ENCODE results near the gene BMP5.
"Not testable (repeated sequence)": the region's sequence is repeated elsewhere in the genome, so short reads cannot be mapped to it uniquely, and the experiment has no call there.

Gene BMP5

GRCh38 chr6:55875400-55875799 is at the start of gene BMP5:
TSS of gene BMP5 (minus strand) at chr6:55875590. CDS start at chr6:55874865, 725 bp downstream.
- no peak for DNase-seq (ENCODE audit: low read depth)

GRCh38 chr6:55922406-55922805 is 47.0 kb upstream of the BMP5 start:
- no peak for DNase-seq (ENCODE audit: low read depth)

- no peak for DNase-seq (ENCODE audit: low read depth)
Measured at GRCh38 chr6:55919716-55920308, 44.4 kb upstream of the BMP5 start.

- no peak for DNase-seq (ENCODE audit: low read depth)
Measured at GRCh38 chr6:55918639-55919038, 43.2 kb upstream of the BMP5 start.

GRCh38 chr6:55917751-55918415 is 42.5 kb upstream of the BMP5 start:
- DNase-seq (ENCODE audit: low read depth): no peak

GRCh38 chr6:55916188-55916587 is 40.8 kb upstream of the BMP5 start:
- no peak for DNase-seq (ENCODE audit: low read depth)

GRCh38 chr6:55913228-55914195 is 38.1 kb upstream of the BMP5 start:
- no peak for DNase-seq (ENCODE audit: low read depth)

- not testable (repeated sequence) for DNase-seq (ENCODE audit: low read depth)
Measured at GRCh38 chr6:55910466-55910865, 35.1 kb upstream of the BMP5 start.

- DNase-seq (ENCODE audit: low read depth): not testable (repeated sequence)
Measured at GRCh38 chr6:55909911-55910310, 34.5 kb upstream of the BMP5 start.

- no peak for DNase-seq (ENCODE audit: low read depth)
Measured at GRCh38 chr6:55902796-55903195, 27.4 kb upstream of the BMP5 start.

GRCh38 chr6:55901765-55902270 is 26.4 kb upstream of the BMP5 start:
- DNase-seq (ENCODE audit: low read depth): no peak

- DNase-seq (ENCODE audit: low read depth): no peak
Measured at GRCh38 chr6:55898342-55898741, 23.0 kb upstream of the BMP5 start.

- no peak for DNase-seq (ENCODE audit: low read depth)
Measured at GRCh38 chr6:55897346-55897745, 22.0 kb upstream of the BMP5 start.

GRCh38 chr6:55895972-55896730 is 20.8 kb upstream of the BMP5 start:
- no peak for DNase-seq (ENCODE audit: low read depth)

GRCh38 chr6:55892749-55893357 is 17.5 kb upstream of the BMP5 start:
- DNase-seq (ENCODE audit: low read depth): no peak

GRCh38 chr6:55888917-55889316 is 13.5 kb upstream of the BMP5 start:
- no peak for DNase-seq (ENCODE audit: low read depth)

- DNase-seq (ENCODE audit: low read depth): no peak
Measured at GRCh38 chr6:55886185-55886836, 10.9 kb upstream of the BMP5 start.

- no peak for DNase-seq (ENCODE audit: low read depth)
Measured at GRCh38 chr6:55882718-55883569, 7.6 kb upstream of the BMP5 start.

GRCh38 chr6:55877283-55877682 is 1.9 kb upstream of the BMP5 start:
- no peak for DNase-seq (ENCODE audit: low read depth)

- DNase-seq (ENCODE audit: low read depth): no peak
Measured at GRCh38 chr6:55874316-55874715, 1.1 kb downstream of the BMP5 start.
